Fibroblast of villous mesenchyme (primary cell): ENCODE data around the gene KIAA1191. TPM values are rescaled to one million over a fixed set of nuclear protein-coding genes. Genes with fewer than 3 reads are reported as not detected.
A peak's percentile ranks its signal among the peaks of the same experiment; 100 is the strongest.

Source experiments
- DNase-seq: peaks from one replicate; pipeline ENCODE4 v3.0.0-alpha.2; 2010; ENCODE audit warnings: low read depth
- H3K4me3 ChIP-seq: 2 replicates; pipeline ENCODE4 v1.5.1; 2011; ENCODE audit warnings: low read depth, mild to moderate bottlenecking, low read length
- total RNA-seq: library from RNA; depleted of rRNA; stranded (reverse); fragments of >200 nt; gene quantifications from 2 replicates; pipeline ENCODE4 v1.2.3, GENCODE V29; 2012
- TF ChIP-seq, protein P1 (sequence below): IDR thresholded peaks from 2 replicates; pipeline ENCODE4 v1.5.1; 2012; ENCODE audit warnings: low read depth, mild to moderate bottlenecking, low read length; ENCODE audit not compliant: insufficient read depth

Gene KIAA1191
- total RNA-seq, 1 donor: 107 TPM

DNA sequence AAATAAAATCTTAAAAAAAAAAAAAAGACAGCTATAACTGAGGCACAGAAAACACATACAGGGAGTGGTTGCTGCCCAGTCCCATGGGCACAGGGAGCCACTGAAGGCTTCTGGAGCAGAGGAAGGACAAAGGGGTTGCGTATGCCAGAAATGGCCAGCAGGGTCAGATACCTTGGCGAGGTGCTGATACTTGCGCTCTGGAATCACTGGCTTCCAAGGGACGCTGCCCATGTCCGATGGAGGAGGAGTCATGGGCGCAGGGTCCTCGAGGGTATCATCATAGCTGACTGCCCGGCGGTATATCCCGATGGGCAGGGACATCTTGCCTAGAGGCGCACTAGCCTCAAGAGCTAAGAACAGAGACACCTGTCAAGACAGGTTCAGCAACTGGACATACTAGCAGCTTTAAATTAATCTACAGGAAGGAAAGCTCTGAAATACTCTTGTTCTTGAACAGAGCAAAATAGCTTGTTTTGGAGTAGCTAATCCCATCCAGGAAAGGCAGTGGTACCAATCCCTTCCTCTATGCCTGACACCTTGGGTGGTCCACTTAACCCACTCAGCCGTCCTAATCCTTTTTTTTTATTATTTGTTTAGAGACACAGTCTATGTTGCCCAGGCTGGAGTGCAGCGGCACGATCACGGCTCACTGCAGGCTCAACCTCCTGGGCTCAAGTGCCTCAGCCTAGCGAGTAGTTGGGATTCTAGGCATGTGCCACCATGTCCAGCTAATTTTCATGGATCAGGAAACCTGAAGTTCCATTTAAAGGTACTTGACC, 6.0 kb downstream of the KIAA1191 start:
- no peak for DNase-seq
- H3K4me3 ChIP-seq: no peak overlapping the region
- TF ChIP-seq, protein P1, sequence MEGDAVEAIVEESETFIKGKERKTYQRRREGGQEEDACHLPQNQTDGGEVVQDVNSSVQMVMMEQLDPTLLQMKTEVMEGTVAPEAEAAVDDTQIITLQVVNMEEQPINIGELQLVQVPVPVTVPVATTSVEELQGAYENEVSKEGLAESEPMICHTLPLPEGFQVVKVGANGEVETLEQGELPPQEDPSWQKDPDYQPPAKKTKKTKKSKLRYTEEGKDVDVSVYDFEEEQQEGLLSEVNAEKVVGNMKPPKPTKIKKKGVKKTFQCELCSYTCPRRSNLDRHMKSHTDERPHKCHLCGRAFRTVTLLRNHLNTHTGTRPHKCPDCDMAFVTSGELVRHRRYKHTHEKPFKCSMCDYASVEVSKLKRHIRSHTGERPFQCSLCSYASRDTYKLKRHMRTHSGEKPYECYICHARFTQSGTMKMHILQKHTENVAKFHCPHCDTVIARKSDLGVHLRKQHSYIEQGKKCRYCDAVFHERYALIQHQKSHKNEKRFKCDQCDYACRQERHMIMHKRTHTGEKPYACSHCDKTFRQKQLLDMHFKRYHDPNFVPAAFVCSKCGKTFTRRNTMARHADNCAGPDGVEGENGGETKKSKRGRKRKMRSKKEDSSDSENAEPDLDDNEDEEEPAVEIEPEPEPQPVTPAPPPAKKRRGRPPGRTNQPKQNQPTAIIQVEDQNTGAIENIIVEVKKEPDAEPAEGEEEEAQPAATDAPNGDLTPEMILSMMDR: no peak

DNA sequence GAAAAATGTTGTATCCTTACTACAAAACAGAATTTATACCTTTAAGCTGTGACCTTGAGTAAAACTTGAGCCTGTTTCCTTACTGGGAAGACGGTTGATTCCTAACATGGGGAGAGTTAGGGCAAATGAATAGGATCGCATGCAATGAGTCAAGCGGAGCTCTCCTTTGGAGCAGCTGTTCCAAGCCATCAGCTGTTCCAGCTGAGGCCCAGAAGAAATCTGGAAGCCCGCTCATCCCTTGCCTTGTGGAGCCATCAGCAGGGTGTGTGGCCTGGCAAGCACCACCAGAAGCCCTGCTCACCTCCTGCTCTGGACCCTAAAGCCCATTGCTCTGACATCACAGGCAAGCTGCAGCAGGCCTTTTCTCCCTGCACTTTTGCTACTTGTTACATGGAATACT, 8.0 kb downstream of the KIAA1191 start:
- TF ChIP-seq, protein P1: no peak
- no peak for DNase-seq
- no peak overlapping the region for H3K4me3 ChIP-seq

DNA sequence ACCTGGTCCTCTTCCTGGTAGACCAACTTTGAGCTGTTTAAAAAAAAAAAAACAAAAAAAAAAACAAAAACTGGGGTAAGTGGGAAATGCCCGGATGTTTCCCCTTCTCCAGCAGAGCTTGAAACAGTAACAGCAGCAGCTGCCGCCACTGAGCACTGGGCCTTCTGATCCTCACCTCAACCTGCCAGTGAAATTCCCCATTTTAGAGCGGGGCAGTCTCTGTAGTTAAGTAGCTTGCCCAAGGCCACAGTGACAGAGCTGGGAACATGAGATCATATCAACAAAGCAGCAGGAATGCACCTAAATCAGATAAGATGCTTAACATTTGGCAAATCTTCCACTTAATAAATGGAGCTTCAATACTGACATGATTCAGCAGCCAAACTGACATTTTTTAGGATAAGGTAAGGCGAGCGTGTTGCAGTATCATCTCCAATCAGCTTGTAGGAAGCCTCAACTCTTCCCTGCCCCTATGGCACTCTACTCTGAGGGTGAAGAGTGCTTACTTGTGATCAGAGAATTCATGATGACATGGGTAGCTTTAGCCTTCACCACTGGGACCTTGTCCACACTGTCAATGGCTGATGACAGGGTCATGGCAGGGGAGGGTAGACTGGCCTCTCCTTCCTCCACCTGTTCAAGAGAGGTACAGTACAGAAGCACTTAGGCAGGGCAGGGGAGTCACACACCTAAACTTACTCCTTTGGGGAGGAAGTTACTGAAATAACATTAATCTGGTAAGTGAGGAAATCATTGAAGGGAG, 9.3 kb downstream of the KIAA1191 start:
- TF ChIP-seq, protein P1: no peak
- peak; percentile 36 for DNase-seq
- no peak overlapping the region for H3K4me3 ChIP-seq

DNA sequence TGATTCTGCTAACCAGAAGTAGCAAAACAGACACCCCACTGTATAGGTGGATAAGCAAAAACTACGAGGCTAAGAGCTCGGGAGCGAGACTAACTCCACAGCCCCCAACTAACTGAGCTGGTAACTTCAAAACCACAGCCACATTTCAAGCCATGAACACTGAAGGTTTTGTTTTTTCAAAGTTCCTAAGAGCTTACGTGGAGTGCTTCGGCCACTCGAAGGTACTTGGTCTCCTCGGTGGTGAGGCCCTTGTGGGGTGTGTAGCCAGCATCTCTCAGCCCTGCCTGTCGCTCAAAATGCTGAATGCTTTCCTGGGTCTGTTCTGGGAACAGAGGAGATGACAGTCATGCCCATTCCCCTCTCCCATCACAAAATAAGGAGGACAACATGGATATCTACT, 11.1 kb downstream of the KIAA1191 start:
- TF ChIP-seq, protein P1: no peak
- no peak overlapping the region for H3K4me3 ChIP-seq
- no peak for DNase-seq

DNA sequence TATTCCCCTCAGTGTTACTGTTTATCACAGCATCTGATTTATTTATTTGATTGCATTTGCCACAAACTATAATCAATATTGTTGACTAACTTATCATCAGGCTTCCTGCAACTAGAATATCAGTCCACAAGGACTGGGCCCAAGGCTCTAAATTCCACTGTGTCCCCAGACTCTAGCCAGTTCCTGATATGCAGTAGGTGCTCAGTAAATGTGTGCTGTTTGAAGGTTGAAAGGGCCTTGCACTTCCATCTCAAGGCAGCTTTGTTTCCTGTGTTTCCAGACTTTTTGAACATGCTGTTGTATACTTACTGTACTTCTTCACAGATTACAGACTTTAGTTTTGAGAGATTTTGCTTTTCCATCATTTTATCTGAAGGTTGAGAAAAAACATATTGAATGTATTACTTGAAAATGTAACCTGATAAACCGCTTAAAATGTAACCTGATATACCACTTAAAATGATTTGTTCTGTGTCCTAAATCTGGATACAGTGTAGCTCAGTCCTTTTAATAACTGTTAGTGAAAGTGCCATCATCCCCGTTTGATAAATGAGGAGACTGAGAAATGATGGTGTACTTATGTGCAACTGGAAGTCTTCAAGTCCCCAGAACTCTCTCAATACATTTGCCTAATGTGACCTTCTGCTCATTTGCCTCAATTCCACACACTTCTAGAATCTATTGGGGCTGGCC, 18.7 kb downstream of the KIAA1191 start:
- H3K4me3 ChIP-seq: no peak overlapping the region
- no peak for DNase-seq
- TF ChIP-seq, protein P1: no peak

DNA sequence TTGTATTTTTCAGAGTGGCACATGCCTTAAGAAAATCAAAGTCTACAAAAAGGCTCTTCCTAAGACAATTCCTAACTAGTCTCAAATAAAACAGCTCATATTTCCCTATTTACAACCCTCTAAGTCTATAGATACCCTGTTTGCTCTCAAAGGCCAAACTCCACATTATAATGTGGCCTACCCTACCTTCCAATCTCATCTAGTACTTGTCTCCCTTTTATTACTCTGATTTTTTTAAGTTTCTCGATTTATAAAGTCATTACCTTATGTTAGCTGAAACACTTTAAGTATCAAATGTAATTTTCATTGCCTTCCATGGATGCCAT, 19.4 kb downstream of the KIAA1191 start:
- TF ChIP-seq, protein P1: no peak
- H3K4me3 ChIP-seq: no peak overlapping the region
- no peak for DNase-seq
